ENCODE data around the gene VGLL4. TPM values are rescaled to one million over a fixed set of nuclear protein-coding genes. Genes with fewer than 3 reads are reported as not detected.

The VGLL4 gene
- polyA plus RNA-seq, 1 donor from 2014 or later = 113 TPM

DNA sequence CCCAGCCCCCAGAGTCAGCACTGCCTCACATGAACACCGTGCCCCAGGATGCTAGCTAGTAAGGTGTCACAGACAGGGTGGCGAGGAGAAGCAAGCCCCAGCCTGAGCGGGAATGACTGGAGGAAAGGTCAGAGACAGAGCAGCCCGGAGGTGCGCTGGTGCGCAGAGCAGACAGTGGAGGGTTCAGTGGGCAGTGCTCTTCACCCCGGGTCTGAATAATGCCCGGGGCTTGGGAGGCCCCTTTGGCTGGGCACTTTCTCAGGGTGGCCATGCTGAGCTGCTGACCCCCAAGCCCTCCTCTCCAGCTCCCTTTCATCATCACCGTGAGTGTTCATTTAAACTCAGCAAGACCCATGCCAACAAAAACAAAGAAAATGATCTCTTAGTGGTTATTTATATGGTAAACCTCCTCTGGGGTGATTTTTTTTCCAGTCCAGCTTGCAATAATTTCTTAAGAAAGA, 110.8 kb downstream of the VGLL4 start:
- H4K20me1 ChIP-seq (ENCODE audit: insufficient read depth) = no peaks in the 10 kb centered on the region
- H3K27ac ChIP-seq (ENCODE audit: low read length) = no peak overlapping the region
- no peaks in the 10 kb centered on the region for H3K36me3 ChIP-seq (ENCODE audit: insufficient read depth, low read length)
- H3K4me3 ChIP-seq (ENCODE audit: low read length) = no peak overlapping the region
- no peaks in the 10 kb centered on the region for H3F3A ChIP-seq (ENCODE audit: insufficient read depth, low read length, poor library complexity, severe bottlenecking)
- H3K4me2 ChIP-seq (ENCODE audit: low read length) = no peak overlapping the region
- no peak for TF ChIP-seq MXI1 (conservative IDR thresholded peaks at IDR 0.05; ENCODE audit: poor library complexity, severe bottlenecking)
- no peaks in the 10 kb centered on the region for H3K79me2 ChIP-seq (replicated peaks; ENCODE audit: insufficient read depth, low read length)
- H3K9me2 ChIP-seq (ENCODE audit: insufficient read depth, low read length) = no peaks in the 10 kb centered on the region
- no peak overlapping the region for H2AFZ ChIP-seq (ENCODE audit: low read depth, low read length)
- no peaks in the 10 kb centered on the region for H3K9me3 ChIP-seq (ENCODE audit: low read length)
- H3K27me3 ChIP-seq (ENCODE audit: insufficient read depth, low read depth, low read length) = no peaks in the 10 kb centered on the region
- no peak overlapping the region for H3K9ac ChIP-seq (ENCODE audit: low read length)

DNA sequence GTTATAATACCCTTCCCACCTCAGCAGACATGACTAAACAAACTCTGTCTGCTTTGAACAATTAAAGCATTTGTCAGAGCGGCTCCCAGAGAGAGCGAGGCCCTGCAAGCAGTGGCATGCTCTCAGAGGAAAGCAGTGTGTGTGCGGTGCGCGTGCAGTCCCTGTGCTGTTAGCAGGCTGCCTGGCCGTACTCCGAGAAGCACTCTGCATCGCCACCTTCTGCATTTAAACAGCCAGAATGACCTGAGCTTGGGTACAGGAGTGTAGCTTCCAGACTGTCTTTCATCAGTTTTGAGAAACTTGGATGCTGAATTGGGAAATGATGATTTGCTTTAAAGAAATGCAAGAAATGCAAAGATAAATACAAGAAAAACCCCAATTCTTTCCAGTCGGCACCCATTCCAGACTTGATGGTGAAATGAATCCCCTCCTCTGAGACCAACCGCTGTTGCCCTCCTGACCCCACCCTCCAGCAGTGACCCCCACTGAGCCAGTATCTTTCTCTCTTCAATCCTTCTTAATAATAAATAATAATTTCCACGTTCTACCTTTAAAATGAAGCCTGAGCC, 113.5 kb downstream of the VGLL4 start:
- no peaks in the 10 kb centered on the region for H3F3A ChIP-seq (ENCODE audit: insufficient read depth, low read length, poor library complexity, severe bottlenecking)
- H3K4me2 ChIP-seq (ENCODE audit: low read length) = no peak overlapping the region
- H3K27ac ChIP-seq (ENCODE audit: low read length) = no peak overlapping the region
- H3K9me2 ChIP-seq (ENCODE audit: insufficient read depth, low read length) = no peaks in the 10 kb centered on the region
- no peak overlapping the region for H3K4me3 ChIP-seq (ENCODE audit: low read length)
- TF ChIP-seq, protein P1, sequence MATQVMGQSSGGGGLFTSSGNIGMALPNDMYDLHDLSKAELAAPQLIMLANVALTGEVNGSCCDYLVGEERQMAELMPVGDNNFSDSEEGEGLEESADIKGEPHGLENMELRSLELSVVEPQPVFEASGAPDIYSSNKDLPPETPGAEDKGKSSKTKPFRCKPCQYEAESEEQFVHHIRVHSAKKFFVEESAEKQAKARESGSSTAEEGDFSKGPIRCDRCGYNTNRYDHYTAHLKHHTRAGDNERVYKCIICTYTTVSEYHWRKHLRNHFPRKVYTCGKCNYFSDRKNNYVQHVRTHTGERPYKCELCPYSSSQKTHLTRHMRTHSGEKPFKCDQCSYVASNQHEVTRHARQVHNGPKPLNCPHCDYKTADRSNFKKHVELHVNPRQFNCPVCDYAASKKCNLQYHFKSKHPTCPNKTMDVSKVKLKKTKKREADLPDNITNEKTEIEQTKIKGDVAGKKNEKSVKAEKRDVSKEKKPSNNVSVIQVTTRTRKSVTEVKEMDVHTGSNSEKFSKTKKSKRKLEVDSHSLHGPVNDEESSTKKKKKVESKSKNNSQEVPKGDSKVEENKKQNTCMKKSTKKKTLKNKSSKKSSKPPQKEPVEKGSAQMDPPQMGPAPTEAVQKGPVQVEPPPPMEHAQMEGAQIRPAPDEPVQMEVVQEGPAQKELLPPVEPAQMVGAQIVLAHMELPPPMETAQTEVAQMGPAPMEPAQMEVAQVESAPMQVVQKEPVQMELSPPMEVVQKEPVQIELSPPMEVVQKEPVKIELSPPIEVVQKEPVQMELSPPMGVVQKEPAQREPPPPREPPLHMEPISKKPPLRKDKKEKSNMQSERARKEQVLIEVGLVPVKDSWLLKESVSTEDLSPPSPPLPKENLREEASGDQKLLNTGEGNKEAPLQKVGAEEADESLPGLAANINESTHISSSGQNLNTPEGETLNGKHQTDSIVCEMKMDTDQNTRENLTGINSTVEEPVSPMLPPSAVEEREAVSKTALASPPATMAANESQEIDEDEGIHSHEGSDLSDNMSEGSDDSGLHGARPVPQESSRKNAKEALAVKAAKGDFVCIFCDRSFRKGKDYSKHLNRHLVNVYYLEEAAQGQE (IDR thresholded peaks at IDR 0.05; ENCODE audit: borderline replicate concordance) = no peak
- TF ChIP-seq SMC3 (conservative IDR thresholded peaks at IDR 0.05; ENCODE audit: poor library complexity) = no peak
- TF ChIP-seq EP300 (conservative IDR thresholded peaks at IDR 0.05; ENCODE audit: poor library complexity, severe bottlenecking) = no peak
- no peak for TF ChIP-seq RAD21 (conservative IDR thresholded peaks at IDR 0.05)
- H3K36me3 ChIP-seq (ENCODE audit: insufficient read depth, low read length) = no peaks in the 10 kb centered on the region
- no peak overlapping the region for H2AFZ ChIP-seq (ENCODE audit: low read depth, low read length)
- H3K79me2 ChIP-seq (replicated peaks; ENCODE audit: insufficient read depth, low read length) = no peaks in the 10 kb centered on the region
- H3K27me3 ChIP-seq (ENCODE audit: insufficient read depth, low read depth, low read length) = no peaks in the 10 kb centered on the region
- H4K20me1 ChIP-seq (ENCODE audit: insufficient read depth) = no peaks in the 10 kb centered on the region
- no peak overlapping the region for H3K9ac ChIP-seq (ENCODE audit: low read length)
- no peaks in the 10 kb centered on the region for H3K9me3 ChIP-seq (ENCODE audit: low read length)

DNA sequence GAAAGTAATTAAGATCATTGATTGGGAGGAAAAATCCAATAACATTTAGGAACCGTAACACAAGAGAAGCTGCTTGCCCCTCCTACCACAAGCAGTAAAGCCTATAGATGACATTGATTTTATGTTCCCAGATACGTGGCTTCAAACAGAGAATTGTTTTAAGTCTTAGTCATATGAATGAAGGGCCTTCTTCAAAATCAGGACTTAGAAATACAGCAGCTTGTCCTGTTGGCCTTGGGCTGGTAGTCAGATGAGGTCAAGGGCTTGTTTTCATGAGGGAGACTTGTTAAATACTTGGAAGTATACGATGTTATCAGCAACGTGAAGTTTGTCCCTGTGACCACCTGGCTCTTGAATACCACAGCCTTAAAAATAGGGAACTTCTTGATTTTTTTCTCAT, 114.4 kb downstream of the VGLL4 start:
- no peak overlapping the region for H3K9ac ChIP-seq (ENCODE audit: low read length)

More for the DNA sequence above, 114.4 kb downstream of the VGLL4 start:
- Histone ChIP-seq H4K20me1 (ENCODE audit: insufficient read depth) (no peaks in the 10 kb centered on the region), H3K36me3 (ENCODE audit: insufficient read depth, low read length) (no peaks in the 10 kb centered on the region), H3K9me3 (ENCODE audit: low read length) (no peaks in the 10 kb centered on the region), H3F3A (ENCODE audit: insufficient read depth, low read length, poor library complexity, severe bottlenecking) (no peaks in the 10 kb centered on the region), H3K27me3 (ENCODE audit: insufficient read depth, low read depth, low read length) (no peaks in the 10 kb centered on the region), H3K4me3 (ENCODE audit: low read length) (no peak overlapping the region), H3K79me2 (replicated peaks; ENCODE audit: insufficient read depth, low read length) (no peaks in the 10 kb centered on the region), H3K27ac (ENCODE audit: low read length) (no peak overlapping the region), H3K4me2 (ENCODE audit: low read length) (no peak overlapping the region), H2AFZ (ENCODE audit: low read depth, low read length) (no peak overlapping the region), H3K9me2 (ENCODE audit: insufficient read depth, low read length) (no peaks in the 10 kb centered on the region)
- no peak for TF ChIP-seq RAD21 (conservative IDR thresholded peaks at IDR 0.05)
- TF ChIP-seq, protein P2, sequence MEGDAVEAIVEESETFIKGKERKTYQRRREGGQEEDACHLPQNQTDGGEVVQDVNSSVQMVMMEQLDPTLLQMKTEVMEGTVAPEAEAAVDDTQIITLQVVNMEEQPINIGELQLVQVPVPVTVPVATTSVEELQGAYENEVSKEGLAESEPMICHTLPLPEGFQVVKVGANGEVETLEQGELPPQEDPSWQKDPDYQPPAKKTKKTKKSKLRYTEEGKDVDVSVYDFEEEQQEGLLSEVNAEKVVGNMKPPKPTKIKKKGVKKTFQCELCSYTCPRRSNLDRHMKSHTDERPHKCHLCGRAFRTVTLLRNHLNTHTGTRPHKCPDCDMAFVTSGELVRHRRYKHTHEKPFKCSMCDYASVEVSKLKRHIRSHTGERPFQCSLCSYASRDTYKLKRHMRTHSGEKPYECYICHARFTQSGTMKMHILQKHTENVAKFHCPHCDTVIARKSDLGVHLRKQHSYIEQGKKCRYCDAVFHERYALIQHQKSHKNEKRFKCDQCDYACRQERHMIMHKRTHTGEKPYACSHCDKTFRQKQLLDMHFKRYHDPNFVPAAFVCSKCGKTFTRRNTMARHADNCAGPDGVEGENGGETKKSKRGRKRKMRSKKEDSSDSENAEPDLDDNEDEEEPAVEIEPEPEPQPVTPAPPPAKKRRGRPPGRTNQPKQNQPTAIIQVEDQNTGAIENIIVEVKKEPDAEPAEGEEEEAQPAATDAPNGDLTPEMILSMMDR (IDR thresholded peaks at IDR 0.05; ENCODE audit: poor library complexity, severe bottlenecking) = no peak
- TF ChIP-seq EP300 (conservative IDR thresholded peaks at IDR 0.05; ENCODE audit: poor library complexity, severe bottlenecking) = no peak
- TF ChIP-seq TAF1 (IDR thresholded peaks at IDR 0.05; ENCODE audit: low read depth) = no peak
- TF ChIP-seq EZH2 (IDR thresholded peaks at IDR 0.05; ENCODE audit: borderline replicate concordance, insufficient read depth, low read length, poor library complexity, severe bottlenecking) = no peak
- no peak for TF ChIP-seq MXI1 (conservative IDR thresholded peaks at IDR 0.05; ENCODE audit: poor library complexity, severe bottlenecking)
- TF ChIP-seq, protein P1 (IDR thresholded peaks at IDR 0.05; ENCODE audit: borderline replicate concordance) = no peak
- TF ChIP-seq POLR2AphosphoS5 (IDR thresholded peaks at IDR 0.05) = no peak
- no peak for TF ChIP-seq SMC3 (conservative IDR thresholded peaks at IDR 0.05; ENCODE audit: poor library complexity)
